Pericardium fibroblast (primary cell): Measurements from ENCODE around the gene ARSI. TPM values are rescaled to one million over a fixed set of nuclear protein-coding genes. Genes with fewer than 3 reads are reported as not detected.

ENCODE experiments used
- total RNA-seq: library from RNA; depleted of rRNA; stranded (reverse); fragments of >200 nt; gene quantifications from 2 replicates; pipeline ENCODE4 v1.2.3, GENCODE V29; 2015

The ARSI gene
- 3.3 and 7.2 TPM in 2 replicates for total RNA-seq

DNA sequence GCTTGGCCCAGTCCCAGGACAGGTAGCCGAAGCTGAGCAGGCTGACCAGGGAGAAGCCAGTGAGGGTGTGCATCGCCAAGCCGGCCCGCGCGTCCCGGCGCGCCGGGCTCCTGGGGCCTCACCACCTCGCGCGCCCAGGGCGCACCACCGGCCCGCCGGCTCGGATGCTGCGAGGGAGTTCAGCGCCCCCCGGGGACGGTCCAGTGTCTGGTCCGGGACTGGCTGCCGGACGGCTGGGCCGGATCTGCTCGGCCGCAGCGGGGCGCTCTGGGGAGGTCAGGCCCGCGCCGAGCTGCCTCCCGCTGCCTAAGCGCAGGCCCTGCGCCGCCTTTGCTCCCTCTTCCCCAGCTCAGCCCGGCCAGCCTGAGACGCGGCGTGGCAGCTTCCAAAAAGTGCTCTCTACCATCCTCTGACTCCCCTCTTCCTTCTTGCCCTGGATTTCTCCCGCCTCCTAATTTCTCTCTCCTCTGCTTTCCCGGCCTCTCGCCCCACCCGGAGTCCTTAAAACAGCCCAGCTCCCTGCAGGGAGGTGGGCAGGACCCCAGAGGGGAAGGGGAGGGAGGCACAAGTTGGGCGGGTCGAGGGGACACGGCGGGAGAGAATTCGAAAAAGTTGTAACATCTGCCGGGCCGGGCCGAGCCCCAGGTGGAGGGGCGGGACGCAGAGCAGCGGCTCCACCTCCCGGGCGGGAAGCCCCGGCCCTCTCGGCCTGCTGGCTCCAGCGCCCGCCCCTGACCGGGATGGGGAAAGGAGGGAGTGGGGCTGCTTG, at the start of gene ARSI:
TSS of gene ARSI (minus strand) at position 605 of the 769 bp plus-strand sequence. CDS start at position 73, 532 bp downstream.

DNA sequence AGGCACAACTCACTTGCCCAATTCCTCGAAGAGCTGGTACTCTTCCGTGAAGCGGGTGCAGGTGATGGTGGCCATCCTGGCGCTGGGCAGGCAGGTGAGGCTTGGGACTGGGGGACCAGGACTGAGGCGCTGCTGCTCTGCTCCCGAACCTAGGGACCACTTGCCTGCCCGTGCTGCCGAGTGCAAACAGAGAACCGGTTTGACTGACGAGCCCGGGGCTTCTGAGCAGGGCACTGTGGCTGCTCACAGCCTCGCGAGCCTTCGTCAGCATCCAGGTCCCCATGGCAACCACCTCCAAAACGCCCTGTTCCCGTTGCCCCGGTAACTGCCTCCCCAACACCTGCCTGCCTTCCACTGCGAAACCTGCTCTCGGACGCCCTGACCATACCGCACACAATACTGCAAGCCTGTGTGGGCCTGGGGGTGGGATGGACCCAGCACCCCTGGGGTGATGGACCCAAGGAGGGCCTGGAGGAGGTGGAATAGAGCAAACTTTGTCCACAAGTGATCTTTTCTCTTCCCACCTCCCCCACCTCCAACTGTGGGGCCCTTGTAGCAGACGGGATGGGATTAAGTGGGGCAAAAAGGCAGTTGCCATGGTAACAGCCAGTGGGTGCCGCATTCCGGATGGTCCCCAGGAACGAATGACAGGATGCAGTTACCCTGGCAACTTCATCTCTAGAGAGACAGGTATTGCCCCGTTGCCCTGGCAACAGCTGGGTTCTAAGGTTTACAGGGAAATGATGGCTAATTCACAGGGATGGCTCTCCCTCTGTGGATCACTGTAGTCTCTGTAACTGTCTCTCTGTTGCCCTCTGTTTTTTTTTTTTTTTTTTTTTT, 12.9 kb downstream of the ARSI start, which contains the start of gene CAMK2A:
TSS of gene CAMK2A (minus strand) at position 223 of the 840 bp plus-strand sequence. CDS start at position 75, 148 bp downstream.

Other genes with a start within 250 kb of the ARSI start
- gene CSF1R, start 216.4 kb downstream of the ARSI start, total RNA-seq = not detected in 2 replicates
- 232 and 372 TPM in 2 replicates for gene PDGFRB, start 147.1 kb downstream of the ARSI start, total RNA-seq
- 0.12 and 0.60 TPM in 2 replicates for gene CDX1, start 136.1 kb downstream of the ARSI start, total RNA-seq
- gene SLC6A7, start 112.8 kb downstream of the ARSI start, total RNA-seq = not detected in 2 replicates
- gene CAMK2A, start 13.1 kb downstream of the ARSI start, total RNA-seq = not detected in 2 replicates
- 15.0 and 15.3 TPM in 2 replicates for gene TCOF1, start 54.8 kb upstream of the ARSI start, total RNA-seq
- 0.47 and 3.2 TPM in 2 replicates for gene CD74, start 110.0 kb upstream of the ARSI start, total RNA-seq
- gene RPS14, start 146.8 kb upstream of the ARSI start, total RNA-seq = 3,625 and 4,446 TPM in 2 replicates
- gene NDST1, start 205.2 kb upstream of the ARSI start, total RNA-seq = 86.9 and 110 TPM in 2 replicates